Midbrain (tissue), 1 donor: ENCODE data around the gene CALHM3.
A peak's percentile ranks its signal among the peaks of the same experiment; 100 is the strongest.
"Not testable (repeated sequence)": the region's sequence is repeated elsewhere in the genome, so short reads cannot be mapped to it uniquely, and the experiment has no call there.

Source experiments
- DNase-seq: peaks from one replicate; lab custom pipeline; 2025; lab: John Stamatoyannopoulos, UW

Gene CALHM3

DNA sequence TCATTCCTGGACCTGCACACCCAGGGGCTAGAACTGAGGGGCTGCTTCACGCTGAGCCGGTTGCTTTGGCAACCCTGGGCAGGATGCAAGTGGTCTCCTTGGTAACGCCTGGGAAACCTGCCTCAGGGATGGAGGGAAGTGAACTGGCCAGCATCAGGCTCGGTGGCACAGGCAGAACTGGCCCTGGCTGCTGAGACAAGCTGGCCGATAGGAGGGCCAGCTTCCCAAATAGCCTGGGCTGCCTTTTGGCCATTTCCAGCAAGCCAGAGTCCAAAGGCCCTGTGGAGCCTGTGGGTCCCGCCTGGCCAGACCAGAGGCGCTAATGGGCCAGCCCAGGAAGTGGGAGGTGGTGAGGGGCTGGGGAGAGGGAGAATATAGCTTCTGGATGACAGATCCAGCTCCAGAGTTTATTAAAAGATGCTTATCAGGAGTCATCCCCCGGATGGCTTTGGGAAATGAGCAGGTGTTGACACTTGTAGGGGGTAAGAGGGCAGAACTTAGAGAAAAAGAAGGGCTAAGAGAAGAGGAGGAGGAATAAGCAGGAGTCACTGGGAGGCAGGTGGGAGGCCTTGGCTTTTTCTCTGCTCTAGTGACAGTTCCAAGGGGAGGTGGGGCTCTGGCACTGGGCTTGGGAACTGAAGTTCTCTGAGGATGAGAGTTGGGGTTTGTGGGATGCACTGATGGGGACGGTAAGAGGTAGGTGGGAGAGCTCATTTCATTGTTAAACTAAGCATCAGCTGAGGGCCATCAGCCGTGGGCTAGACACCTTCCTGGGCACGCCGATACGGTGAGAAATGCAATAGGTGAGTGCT lies 24.0 kb upstream of the CALHM3 start:
- no peak for DNase-seq

DNA sequence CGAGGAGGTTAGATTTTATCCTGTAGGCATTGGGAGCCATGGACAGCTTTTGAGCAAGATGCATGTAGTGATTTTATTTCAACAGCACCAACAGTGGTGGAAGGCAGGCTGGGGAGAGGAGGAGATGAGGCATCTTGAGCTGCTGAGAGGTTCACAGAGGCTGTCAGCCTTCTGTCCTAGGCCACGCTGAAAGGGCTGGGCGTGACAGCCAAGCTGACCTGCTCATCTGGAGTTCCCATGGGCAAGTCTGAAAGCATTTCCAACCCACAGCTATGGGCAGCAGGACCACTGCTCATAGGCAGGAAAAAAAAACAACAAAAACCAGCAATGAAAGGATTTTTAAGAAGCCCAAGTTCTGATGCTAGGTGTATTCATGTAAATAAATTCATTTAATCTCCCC lies 22.1 kb upstream of the CALHM3 start:
- no peak for DNase-seq

DNA sequence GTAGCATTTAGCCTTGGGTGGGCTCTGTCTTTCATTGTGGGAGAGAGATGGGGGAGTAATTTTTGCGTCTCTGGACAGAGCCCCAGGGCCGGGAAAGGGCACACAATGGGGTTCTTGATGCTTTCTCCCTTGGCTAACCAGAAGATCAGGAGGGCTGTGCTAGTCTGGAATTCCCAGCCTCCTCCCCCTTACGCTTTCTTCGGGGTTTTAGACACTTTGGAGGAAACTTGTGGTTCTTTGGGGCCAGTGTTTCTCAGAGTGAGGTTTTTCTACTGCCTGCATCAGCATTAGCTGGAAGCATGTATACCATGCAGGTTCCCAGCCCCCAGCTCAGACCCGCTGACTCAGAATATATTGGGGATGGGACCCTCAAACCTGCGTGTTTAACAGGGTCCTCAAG lies 21.4 kb upstream of the CALHM3 start:
- no peak for DNase-seq

DNA sequence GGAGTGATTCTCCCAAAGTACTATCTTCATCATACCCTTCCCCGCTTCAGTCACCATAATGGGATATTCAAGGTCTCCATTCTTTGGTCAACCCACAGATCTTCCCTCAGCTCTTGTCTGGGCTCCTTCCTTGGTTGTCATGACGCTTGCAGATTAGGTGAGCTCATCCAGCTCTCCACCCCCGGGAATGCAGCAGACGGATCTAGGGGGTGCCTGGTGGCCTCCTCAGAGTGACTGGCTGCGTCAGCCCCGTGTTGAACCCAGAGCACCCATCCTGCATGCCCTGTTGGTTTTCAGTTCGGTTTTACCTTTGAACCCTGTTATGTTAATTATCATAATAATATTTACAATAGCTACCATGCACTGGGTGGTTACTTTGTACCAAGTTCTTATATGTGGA lies 20.8 kb upstream of the CALHM3 start:
- DNase-seq, result no peak

DNA sequence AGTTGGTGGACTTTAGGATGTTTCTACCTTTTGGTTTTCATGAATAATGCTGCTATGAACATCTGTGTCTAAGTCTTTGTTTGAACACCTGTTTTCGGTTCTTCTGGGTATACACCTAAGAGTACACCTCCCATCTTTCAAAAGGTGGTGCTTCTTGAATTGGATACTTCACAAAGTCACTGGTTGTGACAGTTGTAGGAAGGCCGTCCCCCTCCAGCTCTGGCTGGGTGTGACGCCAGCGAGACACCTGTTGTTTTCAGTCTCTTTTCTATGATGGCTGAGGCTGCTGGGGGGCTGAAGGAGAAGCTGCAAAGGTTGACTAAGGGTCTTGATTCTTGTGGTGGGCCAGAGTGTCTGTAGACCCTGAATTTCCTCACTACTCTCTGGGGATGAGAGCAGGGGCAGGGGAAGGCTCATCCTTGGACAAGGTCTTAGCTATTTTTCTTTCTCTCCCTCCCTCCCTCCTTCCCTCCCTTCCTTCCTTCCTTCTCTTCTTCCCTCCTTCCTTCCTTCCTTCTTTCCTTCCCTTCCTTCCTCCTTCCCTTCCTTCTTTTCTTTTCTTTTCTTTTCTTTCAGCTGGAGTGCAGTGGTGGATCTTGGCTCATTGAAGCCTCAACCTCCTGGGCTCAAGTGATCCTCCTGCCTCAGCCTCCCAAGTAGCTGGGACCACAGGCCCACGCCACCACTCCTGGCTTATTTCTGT lies 20.0 kb upstream of the CALHM3 start:
- no peak for DNase-seq

DNA sequence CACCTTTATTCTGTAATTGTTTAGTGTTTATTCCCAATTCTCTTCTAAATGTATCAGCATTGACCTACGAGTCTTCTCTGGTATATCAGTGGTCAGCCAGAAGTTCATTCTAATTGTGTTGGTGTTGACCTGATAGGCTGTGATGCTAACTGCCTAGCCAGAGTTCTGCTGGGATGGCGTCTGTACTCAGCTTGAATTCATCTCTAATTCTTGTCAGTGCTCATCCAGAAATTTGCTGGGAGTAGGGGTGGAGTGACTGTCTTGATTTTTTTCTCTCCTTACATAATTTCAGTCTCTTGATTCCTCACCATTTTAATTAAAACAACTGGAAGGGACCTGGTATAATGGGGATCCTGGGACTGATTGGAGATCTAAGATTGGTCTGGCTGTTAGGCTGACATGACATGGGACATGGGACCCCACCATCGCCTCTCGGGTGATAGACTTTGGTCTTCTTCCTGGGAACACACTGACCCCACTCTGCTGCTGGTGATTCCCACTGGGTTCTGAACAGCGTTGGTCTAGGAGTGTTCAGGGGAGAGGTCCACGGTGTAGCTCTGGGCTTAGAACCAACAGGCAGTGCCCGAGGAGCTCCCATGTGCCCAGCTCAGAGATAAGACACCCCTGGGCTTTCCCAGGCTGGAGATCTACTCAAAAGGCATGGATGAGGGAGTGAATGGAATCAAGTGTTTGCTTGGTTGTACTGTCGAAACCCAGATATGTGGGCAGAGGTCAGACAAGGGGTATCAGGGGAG lies 18.3 kb upstream of the CALHM3 start:
- no peak for DNase-seq

DNA sequence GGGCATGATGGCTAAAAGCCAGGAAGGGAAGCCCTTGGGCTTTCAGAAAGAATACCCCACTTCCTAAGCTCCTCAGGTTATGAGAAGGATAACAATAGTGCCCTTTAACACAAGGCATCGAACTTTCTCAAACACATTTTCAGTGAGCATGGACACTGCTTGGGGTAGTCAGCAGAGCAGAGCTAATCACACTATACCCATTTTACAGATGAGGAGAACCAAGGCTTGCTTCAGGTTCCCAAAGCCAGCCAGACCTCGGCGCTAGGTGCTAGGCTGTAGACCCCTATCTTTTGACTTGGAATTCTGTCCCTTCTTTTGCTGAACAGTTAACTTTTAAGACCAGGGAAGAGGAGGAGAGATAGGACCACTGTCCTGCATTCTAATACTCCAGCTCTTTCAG lies 16.3 kb upstream of the CALHM3 start:
- no peak for DNase-seq

DNA sequence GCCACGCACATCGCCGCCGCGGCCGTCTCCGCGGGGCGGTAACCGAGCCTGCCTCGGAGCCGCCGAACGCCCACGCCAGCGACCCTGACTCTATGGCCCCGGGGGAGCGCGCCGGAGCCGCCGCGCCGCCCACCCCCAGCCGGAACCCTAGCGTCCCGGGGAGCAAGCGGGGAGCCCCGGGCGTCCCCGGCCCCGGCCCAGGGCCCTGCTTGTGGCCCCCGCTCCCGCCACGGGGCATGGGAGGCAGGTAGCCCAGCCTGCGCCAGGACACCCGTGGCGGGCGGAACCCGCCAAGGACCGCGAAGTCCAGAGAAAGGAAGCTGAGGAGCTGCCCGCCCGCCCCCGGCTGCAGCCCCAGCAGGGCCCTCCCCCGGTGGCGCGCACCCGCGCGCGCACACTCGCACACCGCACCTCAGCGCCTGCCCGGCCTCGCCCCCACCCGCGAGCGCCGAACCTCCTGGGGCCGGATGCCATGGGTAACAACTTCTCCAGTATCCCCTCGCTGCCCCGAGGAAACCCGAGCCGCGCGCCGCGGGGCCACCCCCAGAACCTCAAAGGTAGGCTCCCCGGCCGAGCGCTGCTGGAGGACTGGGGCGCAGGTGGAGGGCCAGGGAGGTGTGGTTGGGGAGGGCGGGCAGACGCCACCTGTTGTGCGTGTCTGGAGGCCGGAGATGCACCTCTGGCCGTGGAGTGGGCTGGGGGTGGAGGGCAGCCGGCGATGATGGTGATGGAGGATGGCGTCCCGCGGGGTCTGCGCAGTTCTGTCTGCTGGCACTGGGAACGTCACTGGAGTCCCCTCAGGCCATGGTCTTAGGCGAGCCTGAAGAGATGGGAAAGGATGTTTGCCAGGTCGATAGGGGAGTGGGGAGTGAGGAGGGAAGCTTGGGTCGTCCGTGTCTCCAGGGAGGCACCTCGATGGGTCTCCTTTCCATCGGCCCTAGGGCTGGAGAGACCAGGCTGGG lies 15.2 kb upstream of the CALHM3 start:
- DNase-seq, result no peak

DNA sequence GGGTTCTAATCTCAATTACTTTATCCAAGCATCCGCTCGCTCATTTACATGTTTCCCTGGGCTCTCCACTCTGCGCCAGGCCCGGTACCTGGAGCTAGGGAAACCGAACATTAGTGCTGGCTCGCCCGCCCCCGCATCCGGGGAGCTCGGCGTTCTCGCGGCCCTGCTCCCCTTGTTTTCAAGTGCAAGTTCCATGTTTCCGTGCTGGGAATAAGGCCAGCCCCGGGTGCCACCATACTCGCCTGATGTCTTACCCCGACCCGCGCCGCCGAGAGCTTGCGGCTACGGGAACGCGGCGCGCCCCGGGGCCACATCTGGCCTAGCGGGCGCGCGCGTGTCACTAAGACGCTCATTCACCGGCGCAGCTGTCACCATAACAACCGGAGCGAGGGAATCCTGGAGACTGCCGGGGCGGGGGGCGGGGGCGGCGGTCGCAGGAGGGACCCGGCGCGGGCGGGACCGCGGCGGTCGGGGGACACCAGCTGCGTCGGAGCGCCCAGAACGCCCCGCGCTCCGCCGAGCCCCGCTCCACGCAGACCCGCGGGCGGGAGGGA lies 14.4 kb upstream of the CALHM3 start, which contains the start of gene NEURL1:
NEURL1 (plus strand) TSS at position 344 of the 554 bp plus-strand sequence. CDS start 683 bp downstream, outside the sequence.
- DNase-seq, result peak; percentile 23

DNA sequence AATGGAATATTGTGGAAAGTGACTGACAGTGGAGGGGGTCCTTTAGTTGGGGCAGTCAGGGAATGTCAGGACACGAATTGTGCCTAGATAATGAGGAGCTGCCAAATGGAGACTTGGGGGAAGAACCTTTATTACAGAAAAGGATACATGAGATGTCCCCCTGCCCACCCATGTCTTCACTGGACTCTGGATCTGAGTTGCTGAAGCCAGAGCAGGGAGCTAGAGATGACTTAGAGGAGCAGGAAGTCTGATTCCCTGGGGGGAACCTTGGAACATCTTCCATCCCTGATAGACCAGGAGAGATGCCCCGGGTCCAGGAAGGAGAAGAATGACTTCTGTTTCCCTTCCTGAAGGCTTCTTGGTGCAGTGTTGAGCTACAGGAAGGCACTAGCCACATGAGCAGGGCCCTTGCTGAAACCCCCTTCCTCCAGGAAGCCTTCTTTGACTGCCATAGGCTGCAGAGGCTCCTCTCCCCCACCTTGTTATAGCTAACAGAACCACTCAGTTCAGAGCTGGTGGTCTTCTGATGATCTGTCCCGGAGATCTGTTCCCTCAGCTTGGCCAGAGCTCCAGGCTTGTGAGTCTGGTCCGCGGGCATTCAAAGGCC lies 13.7 kb upstream of the CALHM3 start:
- no peak for DNase-seq

DNA sequence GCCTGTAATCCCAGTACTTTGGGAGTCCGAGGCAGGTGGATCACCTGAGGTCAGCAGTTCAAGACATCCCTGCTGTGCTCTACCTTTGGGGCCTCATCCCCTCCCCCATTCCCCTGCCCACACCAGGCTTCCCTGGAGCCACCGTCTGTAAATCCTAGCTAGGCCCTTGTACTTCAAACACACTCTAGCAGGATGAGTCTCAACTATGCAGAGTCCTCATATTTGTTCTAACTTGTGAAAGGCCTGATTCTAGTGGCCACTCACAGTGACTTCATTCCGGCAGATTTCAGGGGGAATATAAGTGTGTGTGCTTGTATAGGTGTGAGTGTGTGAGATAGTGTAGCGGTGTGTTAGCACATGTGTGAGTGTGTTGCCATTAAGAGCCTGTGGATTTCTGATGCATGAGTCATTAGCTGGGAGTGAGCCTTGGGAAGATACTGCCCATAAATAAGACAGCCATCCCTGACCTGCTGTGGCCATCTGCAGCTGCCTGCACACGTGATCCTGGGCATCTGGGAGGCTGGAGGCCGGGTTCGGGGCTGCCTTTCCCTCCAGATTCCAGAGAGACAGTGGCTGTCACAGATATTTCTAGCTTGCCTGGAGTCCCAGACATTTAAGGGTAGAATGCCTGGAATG lies 12.8 kb upstream of the CALHM3 start:
- DNase-seq, result no peak

DNA sequence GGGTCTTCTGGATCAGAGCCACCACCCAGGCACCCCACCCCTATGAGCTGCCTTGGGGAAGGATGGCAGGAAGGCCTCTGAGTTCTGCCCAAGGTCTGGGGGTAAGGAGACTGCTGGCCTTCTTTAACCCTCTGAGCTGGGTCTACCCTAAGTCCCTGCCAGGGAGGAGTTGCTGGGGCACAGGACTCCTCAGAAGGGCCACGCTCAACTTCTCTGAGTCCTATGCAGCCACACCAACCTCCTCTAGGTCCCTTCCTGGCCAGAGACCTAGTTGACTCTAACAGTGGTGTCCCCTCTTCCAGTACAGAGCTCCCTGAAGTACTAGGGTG lies 11.9 kb upstream of the CALHM3 start:
- DNase-seq, result no peak

DNA sequence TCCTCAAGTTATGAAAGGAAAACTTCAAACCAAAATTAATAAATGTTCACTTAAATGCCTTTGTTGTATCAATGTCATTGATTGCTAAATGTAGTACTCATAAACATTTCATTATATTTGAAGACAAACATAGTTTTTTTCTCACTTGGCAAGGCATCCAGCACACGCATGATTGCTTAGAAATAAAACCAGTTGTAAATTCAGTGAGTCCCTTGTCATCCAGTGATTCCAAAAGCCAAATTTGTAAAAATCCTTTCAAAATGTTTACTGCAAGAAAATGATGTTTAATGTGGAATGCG lies 8.3 kb upstream of the CALHM3 start:
- DNase-seq, result no peak

DNA sequence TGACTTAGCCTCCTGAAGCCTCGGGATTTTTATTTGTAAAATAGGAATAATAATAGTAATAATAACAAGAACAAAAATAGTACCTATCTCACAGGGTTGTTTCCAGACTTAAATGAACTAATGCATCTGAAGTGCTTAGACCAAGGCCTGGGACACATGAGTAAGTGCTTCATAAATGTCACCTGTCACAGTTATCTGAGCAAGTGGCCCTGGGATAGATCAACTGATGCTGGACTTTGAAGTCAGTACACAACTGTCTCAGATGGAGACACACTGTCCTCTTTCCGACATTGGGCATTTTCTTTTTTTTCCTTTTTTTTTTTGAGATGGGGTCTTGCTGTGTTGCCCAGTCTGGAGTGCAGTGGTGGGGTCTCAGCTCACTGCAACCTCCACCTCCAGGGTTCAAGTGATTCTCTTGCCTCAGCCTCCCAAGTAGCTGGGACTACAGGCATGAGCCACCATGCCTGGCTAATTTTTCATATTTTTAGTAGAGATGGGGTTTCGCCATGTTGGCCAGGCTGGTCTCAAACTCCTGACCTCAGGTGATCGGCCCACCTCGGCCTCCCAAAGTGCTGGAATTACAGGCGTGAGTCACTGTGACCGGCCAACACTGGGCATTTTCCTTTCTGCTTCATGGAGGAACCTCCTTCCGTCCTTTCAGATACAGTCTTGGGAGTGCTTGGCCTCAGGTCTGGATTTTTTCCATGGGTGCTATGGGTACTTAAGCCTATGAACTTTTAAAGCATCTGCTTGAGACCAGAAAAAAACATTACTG lies 7.8 kb upstream of the CALHM3 start:
- not testable (repeated sequence) for DNase-seq

DNA sequence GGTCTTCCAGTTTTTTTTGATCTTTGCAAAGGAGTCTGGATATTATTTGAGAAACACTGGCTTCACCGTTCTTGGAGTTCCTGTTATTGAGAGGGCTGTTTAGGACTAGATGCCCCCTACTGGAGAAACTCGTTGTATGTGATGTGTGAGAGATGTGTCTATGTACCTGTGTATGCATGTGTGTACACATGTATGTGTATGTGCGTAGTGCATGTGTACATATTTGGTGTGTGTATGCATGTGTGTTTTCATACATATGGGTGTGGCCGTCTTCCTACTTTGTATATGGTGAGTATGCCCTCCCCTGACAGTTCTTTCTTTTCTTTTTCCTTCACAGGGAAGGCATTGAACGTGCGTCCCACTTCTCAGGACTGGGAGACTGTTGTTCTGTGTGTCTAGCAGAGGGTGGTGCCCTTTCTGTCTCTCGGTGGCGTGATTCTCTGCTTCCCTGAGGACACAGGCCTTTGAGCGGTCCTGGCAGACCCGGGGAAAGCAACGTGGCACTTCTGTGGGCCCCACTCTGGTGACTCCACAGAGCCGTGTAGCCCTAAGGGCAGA lies 3.0 kb upstream of the CALHM3 start:
- peak; percentile 18 for DNase-seq

DNA sequence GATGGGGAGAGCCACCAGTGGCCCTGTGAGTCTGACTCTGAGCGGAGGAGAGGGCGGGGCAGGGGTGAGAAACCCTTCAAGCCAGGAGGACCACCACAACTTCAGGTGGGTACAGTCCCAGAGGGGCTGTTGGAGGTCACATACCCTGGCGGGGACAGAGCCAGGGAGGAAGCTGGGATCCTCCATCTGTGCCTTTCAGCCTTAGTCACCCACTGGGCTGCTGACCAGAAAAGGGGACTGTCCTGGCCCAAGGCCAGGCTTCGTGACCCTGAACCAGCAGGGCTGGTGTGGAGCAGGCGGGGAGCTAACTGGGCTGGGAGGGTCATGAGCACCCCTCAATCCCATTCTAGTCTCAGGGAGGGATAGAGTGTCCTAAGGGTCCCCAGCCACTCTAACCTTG lies 1.5 kb upstream of the CALHM3 start:
- DNase-seq, result no peak

DNA sequence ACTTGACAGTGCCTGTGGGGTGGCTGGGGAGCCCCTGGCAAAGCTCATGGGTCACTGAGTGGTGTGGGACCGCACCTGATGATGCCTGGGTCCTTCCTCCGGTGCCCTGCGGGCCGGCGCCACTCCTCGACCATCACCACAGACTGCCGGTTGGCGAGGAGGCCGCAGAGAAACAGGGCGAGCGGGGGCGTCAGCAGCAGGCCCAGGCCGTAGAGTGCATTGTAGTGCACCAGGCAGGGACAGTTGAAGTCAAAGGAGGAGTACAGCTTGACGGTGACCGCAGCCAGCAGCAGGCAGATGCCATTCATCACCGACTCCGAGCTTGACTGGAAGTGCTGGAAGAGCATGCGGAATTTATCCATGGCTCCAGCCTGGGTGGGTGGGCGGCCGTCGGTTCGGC lies 369 bp downstream of the CALHM3 start:
- no peak for DNase-seq

DNA sequence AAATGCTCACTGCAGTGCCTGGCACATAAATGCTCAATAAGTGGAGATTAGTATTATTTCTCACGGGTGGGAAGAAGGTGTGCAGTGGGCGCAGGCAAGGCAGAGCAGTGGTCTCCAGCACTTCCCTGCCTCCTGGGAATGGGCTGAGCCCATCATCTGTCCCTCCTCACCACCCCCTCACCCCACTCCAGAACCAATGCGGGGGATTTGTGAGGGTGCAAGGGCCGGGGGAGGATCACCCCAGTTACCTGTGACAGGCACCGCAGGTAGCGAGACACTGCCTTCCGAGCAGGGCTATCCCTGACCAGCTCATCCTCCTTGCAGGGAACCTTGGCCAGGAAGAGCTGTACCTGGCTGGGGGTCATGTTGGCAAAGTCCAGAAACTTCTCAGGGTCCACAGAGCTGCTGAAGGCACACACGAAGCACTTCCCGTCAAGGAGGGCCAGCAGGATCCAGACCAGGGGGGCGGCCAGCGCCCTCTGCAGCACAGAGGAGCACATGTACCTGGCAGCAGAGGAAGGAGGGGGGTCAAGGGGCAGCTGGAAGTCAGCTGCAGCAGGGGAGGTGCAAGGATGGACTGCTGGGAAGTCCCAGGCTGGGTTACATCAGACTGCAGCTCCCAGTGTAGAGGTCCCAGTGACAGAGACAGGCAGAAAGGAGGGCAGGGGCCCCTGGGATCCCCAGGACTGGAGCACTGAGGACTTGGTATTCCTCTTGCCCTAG lies 2.8 kb downstream of the CALHM3 start:
- no peak for DNase-seq

DNA sequence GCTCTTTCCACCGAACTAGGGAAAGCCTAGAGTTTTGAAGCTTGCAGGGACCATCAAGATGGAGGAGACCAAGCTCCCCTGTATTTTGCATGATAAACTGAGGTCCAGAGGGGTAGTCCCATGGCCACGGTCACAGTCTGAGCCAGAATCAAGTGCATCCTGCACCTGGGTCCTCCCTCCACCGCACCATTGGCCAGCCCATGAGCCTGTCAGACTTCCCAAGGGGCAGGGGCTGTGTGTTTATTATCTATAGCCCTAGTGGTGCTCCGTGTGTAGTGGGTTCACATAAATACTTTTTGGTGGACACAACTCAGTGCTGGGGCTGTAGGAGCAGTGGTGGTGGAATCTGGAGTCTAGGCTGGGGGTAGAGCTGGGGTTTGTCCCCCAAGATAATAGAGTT lies 3.6 kb downstream of the CALHM3 start:
- DNase-seq, result no peak
